SJCRH30 (cell line): Measurements from ENCODE around the gene OR1N2. TPM values are rescaled to one million over a fixed set of nuclear protein-coding genes. Genes with fewer than 3 reads are reported as not detected.
"Not testable (repeated sequence)": the region's sequence is repeated elsewhere in the genome, so short reads cannot be mapped to it uniquely, and the experiment has no call there.

Experiments
- DNase-seq, 2 experiments: peaks; one replicate each; pipeline ENCODE4 v3.0.0-alpha.2; 2015 to 2020
- H3K27ac ChIP-seq: fragments of 250-450 bp; sonication (Bioruptor Pico); 2 replicates; pipeline ENCODE4 v1.5.1; 2020; ENCODE audit warnings: mild to moderate bottlenecking, moderate library complexity
- H3K27me3 ChIP-seq: fragments of 250-450 bp; sonication (Bioruptor Pico); 2 replicates; pipeline ENCODE4 v1.5.1; 2020; ENCODE audit warnings: mild to moderate bottlenecking, moderate library complexity
- H3K36me3 ChIP-seq: fragments of 250-450 bp; sonication (Bioruptor Pico); 2 replicates; pipeline ENCODE4 v1.5.1; 2020; ENCODE audit warnings: mild to moderate bottlenecking, moderate library complexity
- H3K4me1 ChIP-seq: fragments of 250-450 bp; sonication (Bioruptor Pico); 2 replicates; pipeline ENCODE4 v1.5.1; 2020; ENCODE audit warnings: mild to moderate bottlenecking, moderate library complexity
- H3K4me3 ChIP-seq: fragments of 250-450 bp; sonication (Bioruptor Pico); 2 replicates; pipeline ENCODE4 v1.5.1; 2020; ENCODE audit warnings: mild to moderate bottlenecking, moderate library complexity
- H3K9me3 ChIP-seq: fragments of 250-450 bp; sonication (Bioruptor Pico); replicated peaks from 2 replicates; pipeline ENCODE4 v1.5.1; 2020; ENCODE audit warnings: mild to moderate bottlenecking, moderate library complexity
- total RNA-seq: library from RNA; depleted of rRNA; stranded (reverse); fragments of >200 nt; shearing (Covaris generic); gene quantifications from 2 replicates; pipeline ENCODE4 v1.2.3, GENCODE V29; 2014; rRNA removed

Gene OR1N2
- total RNA-seq, 1 experiment from 2014 or later: not detected

GRCh38 chr9:122562134-122562760 is 9.3 kb downstream of the OR1N2 start:
- Histone ChIP-seq H3K9me3 (0 out of 2 replicates have a peak, but pooled peaks cover 3% of the 10 kb centered on the region), H3K36me3 (no peaks in the 10 kb centered on the region), H3K4me1 (no peaks in the 10 kb centered on the region), H3K27ac (no peak overlapping the region), H3K27me3 (no peaks in the 10 kb centered on the region), H3K4me3 (no peak overlapping the region)
- DNase-seq: peak; percentile 7 to 37

DNA sequence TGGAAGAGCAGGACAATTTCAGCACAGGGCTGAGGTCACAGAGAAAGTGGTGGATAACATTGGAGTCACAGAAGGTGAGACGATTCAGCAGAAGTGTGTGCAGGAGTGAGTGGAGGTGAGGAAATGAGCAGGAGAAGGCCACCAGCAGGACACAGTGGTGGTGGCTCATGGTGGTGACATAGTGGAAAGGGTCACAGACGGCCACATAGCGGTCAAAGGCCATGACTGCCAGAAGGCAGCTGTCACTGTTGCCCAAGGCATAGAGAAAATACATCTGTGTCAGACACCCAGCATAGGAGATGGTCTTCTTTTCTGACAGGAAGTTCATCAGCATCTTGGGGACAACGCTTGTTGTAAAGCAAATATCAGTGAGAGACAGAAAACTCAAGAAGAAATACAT is 15.0 kb downstream of the OR1N2 start:
- Histone ChIP-seq H3K27me3 (no peaks in the 10 kb centered on the region), H3K9me3 (0 out of 2 replicates have a peak, but pooled peaks cover 5% of the 10 kb centered on the region), H3K36me3 (no peaks in the 10 kb centered on the region), H3K4me1 (no peaks in the 10 kb centered on the region), H3K4me3 (no peak overlapping the region), H3K27ac (no peak overlapping the region)
- DNase-seq: no peak

DNA sequence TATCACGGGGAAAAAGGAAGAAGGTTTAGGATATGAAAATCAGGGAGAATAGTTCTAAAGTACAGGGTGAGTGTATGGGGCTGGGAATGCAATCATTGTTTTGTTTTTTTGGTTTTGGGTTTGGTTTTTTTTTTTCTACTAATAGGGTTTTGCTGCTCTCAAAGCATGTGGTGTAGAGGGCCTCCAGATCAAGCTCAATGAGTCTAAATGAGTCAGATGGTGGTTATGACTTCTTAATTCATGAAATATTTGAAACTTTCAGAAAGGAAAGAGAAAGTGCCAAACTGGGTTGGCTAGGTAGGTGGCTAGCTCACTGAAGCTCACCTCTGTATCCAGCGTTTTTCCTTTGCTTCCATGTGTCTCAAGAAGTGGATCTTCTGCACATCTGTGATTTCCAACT is 19.5 kb downstream of the OR1N2 start:
- H3K9me3 ChIP-seq: no peaks in the 10 kb centered on the region
- H3K36me3 ChIP-seq: no peaks in the 10 kb centered on the region
- no peak overlapping the region for H3K27ac ChIP-seq
- no peak overlapping the region for H3K4me3 ChIP-seq
- no peaks in the 10 kb centered on the region for H3K4me1 ChIP-seq
- DNase-seq: no peak
- no peaks in the 10 kb centered on the region for H3K27me3 ChIP-seq

- DNase-seq: no peak
- Histone ChIP-seq H3K27ac (no peak overlapping the region), H3K9me3 (no peaks in the 10 kb centered on the region), H3K27me3 (no peaks in the 10 kb centered on the region; the same call in 1 of the 2 replicates), H3K36me3 (no peaks in the 10 kb centered on the region), H3K4me3 (no peak overlapping the region), H3K4me1 (no peaks in the 10 kb centered on the region)
Observed at GRCh38 chr9:122579874-122580273, 27.0 kb downstream of the OR1N2 start.

GRCh38 chr9:122580360-122580759 is 27.4 kb downstream of the OR1N2 start:
- no peak overlapping the region for H3K27ac ChIP-seq
- no peaks in the 10 kb centered on the region for H3K9me3 ChIP-seq
- H3K27me3 ChIP-seq: no peaks in the 10 kb centered on the region; the same call in 1 of the 2 replicates
- no peak overlapping the region for H3K4me3 ChIP-seq
- H3K36me3 ChIP-seq: no peaks in the 10 kb centered on the region
- no peaks in the 10 kb centered on the region for H3K4me1 ChIP-seq
- no peak for DNase-seq

- not testable (repeated sequence) for H3K4me3 ChIP-seq, H3K27me3 ChIP-seq, H3K36me3 ChIP-seq, H3K27ac ChIP-seq, H3K4me1 ChIP-seq, DNase-seq, H3K9me3 ChIP-seq
Observed at GRCh38 chr9:122583284-122583683, 30.4 kb downstream of the OR1N2 start, which contains the start of gene OR1L8. OR1L8 (minus strand) TSS chr9:122583384; CDS start chr9:122568477, 14,907 bp downstream.

Other genes starting within 250 kb of the OR1N2 start
- 0.85 and 1.2 TPM in 2 replicates for gene PTGS1, start 182.1 kb upstream of the OR1N2 start, total RNA-seq
- not detected in 2 replicates for gene OR1J1, start 75.2 kb upstream of the OR1N2 start, total RNA-seq
- not detected in 2 replicates for gene OR1J2, start 42.3 kb upstream of the OR1N2 start, total RNA-seq
- not detected in 2 replicates for gene OR1J4, start 34.0 kb upstream of the OR1N2 start, total RNA-seq
- gene OR1N1, start 25.8 kb upstream of the OR1N2 start, total RNA-seq: not detected in 2 replicates
- not detected in 2 replicates for gene OR1L8, start 30.3 kb downstream of the OR1N2 start, total RNA-seq
- not detected in 2 replicates for gene OR1Q1, start 61.6 kb downstream of the OR1N2 start, total RNA-seq
- gene OR1B1, start 104.5 kb downstream of the OR1N2 start, total RNA-seq: not detected in 2 replicates
- not detected in 2 replicates for gene OR1L1, start 108.6 kb downstream of the OR1N2 start, total RNA-seq
- not detected in 2 replicates for gene OR1L3, start 122.0 kb downstream of the OR1N2 start, total RNA-seq
- not detected in 2 replicates for gene OR1L4, start 170.9 kb downstream of the OR1N2 start, total RNA-seq
- not detected in 2 replicates for gene OR1L6, start 189.2 kb downstream of the OR1N2 start, total RNA-seq
- not detected in 2 replicates for gene OR5C1, start 235.8 kb downstream of the OR1N2 start, total RNA-seq
- not detected in 2 replicates for gene OR1K1, start 247.0 kb downstream of the OR1N2 start, total RNA-seq